ENCODE results near the gene GMDS.

GMDS gene

GRCh38 chr6:1574890-1575209 lies 670.6 kb downstream of the GMDS start:
- Histone ChIP-seq H3K9me2 (replicated peaks; ENCODE audit: low read depth, low read length) (no peaks in the 10 kb centered on the region), H3K4me1 (ENCODE audit: insufficient read depth, low read length, poor library complexity, severe bottlenecking) (peaks cover 17% of the 10 kb centered on the region), H3K9ac (ENCODE audit: low read depth, low read length, poor library complexity, severe bottlenecking) (peak overlapping the region; percentile 12), H3K36me3 (ENCODE audit: insufficient read depth, low read length) (no peaks in the 10 kb centered on the region), H3K4me3 (ENCODE audit: low read length, poor library complexity, severe bottlenecking) (no peak overlapping the region), H4K20me1 (ENCODE audit: insufficient read depth, low read length, poor library complexity, severe bottlenecking) (no peaks in the 10 kb centered on the region), H2AFZ (ENCODE audit: low read length) (no peak overlapping the region), H3K9me3 (ENCODE audit: insufficient read depth, low read depth, low read length) (peaks cover 10% of the 10 kb centered on the region; the same call in 1 of the 2 replicates), H3K4me2 (ENCODE audit: low read depth, low read length, poor library complexity, severe bottlenecking) (peak overlapping the region; percentile 15), H3K27me3 (ENCODE audit: insufficient read depth, low read length, poor library complexity, severe bottlenecking) (no peaks in the 10 kb centered on the region), H3F3A (ENCODE audit: low read depth) (no peaks in the 10 kb centered on the region), H3K79me2 (ENCODE audit: insufficient read depth, low read length) (no peaks in the 10 kb centered on the region)
- TF ChIP-seq EZH2phosphoT487 (IDR thresholded peaks at IDR 0.05; ENCODE audit: borderline replicate concordance) (no peak), CTCF (conservative IDR thresholded peaks at IDR 0.05; ENCODE audit: low read length) (no peak)

- peaks cover 17% of the 10 kb centered on the region for H3K4me1 ChIP-seq (ENCODE audit: insufficient read depth, low read length, poor library complexity, severe bottlenecking)
- no peak overlapping the region for H3K4me2 ChIP-seq (ENCODE audit: low read depth, low read length, poor library complexity, severe bottlenecking)
- H3F3A ChIP-seq (ENCODE audit: low read depth), result no peaks in the 10 kb centered on the region
- H3K9me3 ChIP-seq (ENCODE audit: insufficient read depth, low read depth, low read length), result peaks cover 10% of the 10 kb centered on the region; the same call in 1 of the 2 replicates
- no peak overlapping the region for H3K9ac ChIP-seq (ENCODE audit: low read depth, low read length, poor library complexity, severe bottlenecking)
- no peaks in the 10 kb centered on the region for H3K9me2 ChIP-seq (replicated peaks; ENCODE audit: low read depth, low read length)
- no peak overlapping the region for H3K4me3 ChIP-seq (ENCODE audit: low read length, poor library complexity, severe bottlenecking)
- no peaks in the 10 kb centered on the region for H3K79me2 ChIP-seq (ENCODE audit: insufficient read depth, low read length)
- H3K36me3 ChIP-seq (ENCODE audit: insufficient read depth, low read length), result no peaks in the 10 kb centered on the region
- no peaks in the 10 kb centered on the region for H4K20me1 ChIP-seq (ENCODE audit: insufficient read depth, low read length, poor library complexity, severe bottlenecking)
- no peak for TF ChIP-seq EZH2phosphoT487 (IDR thresholded peaks at IDR 0.05; ENCODE audit: borderline replicate concordance)
- TF ChIP-seq CTCF (conservative IDR thresholded peaks at IDR 0.05; ENCODE audit: low read length), result no peak
- H3K27me3 ChIP-seq (ENCODE audit: insufficient read depth, low read length, poor library complexity, severe bottlenecking), result no peaks in the 10 kb centered on the region
- H2AFZ ChIP-seq (ENCODE audit: low read length), result no peak overlapping the region
Measured at GRCh38 chr6:1574083-1574761, 671.2 kb downstream of the GMDS start.

Measured in Loucy (cell line).